NCI-H460 (cell line): ENCODE measurements around the gene PRSS12. TPM values are rescaled to one million over a fixed set of nuclear protein-coding genes. Genes with fewer than 3 reads are reported as not detected.

ENCODE experiments used
- small RNA-seq, 2 experiments: library from RNA; depleted of rRNA; stranded (forward); fragments of <200 nt; gene quantifications; one replicate each; pipeline ENCODE3, GENCODE V24; 2014
- total RNA-seq: library from RNA; depleted of rRNA; stranded (reverse); fragments of >200 nt; shearing (Covaris generic); gene quantifications from 2 replicates; pipeline ENCODE4 v1.2.3, GENCODE V29; 2014

Gene PRSS12
- total RNA-seq, 1 experiment from 2014 or later = 1.1 TPM

Small RNA genes within 50 kb of the gene (small RNA-seq; reads per million reads assigned to genes)
- 0 reads per million in 2 experiments for gene SNORA24
